Activated CD4-positive, alpha-beta T cell treated with anti-CD3 and anti-CD28 coated beads, Interleukin-2, amount 10 ng/mL, durations not matched to agents 24 days and 14 days (primary cell): ENCODE measurements around the gene ATXN1L. TPM values are rescaled to one million over a fixed set of nuclear protein-coding genes. Genes with fewer than 3 reads are reported as not detected.

Source experiments
- total RNA-seq: library from RNA; stranded (reverse); gene quantifications from 2 replicates; pipeline ENCODE4 v1.2.3, GENCODE V29; 2022

The ATXN1L gene
- total RNA-seq, 1 donor from 2014 or later: 16.7 TPM

Other genes starting within 250 kb of the ATXN1L start
- gene MARVELD3, start 219.8 kb upstream of the ATXN1L start, total RNA-seq: not detected in 2 replicates
- gene PHLPP2, start 121.3 kb upstream of the ATXN1L start, total RNA-seq: 14.8 and 18.2 TPM in 2 replicates
- 98.3 and 99.5 TPM in 2 replicates for gene AP1G1, start 37.1 kb upstream of the ATXN1L start, total RNA-seq
- gene ZNF821, start 38.2 kb downstream of the ATXN1L start, total RNA-seq: 5.9 and 6.5 TPM in 2 replicates
- gene IST1, start 49.6 kb downstream of the ATXN1L start, total RNA-seq: 149 and 156 TPM in 2 replicates
- not detected in 2 replicates for gene PKD1L3, start 154.4 kb downstream of the ATXN1L start, total RNA-seq
- gene DHODH, start 162.8 kb downstream of the ATXN1L start, total RNA-seq: 31.8 and 33.7 TPM in 2 replicates
- gene HP, start 208.5 kb downstream of the ATXN1L start, total RNA-seq: not detected in 2 replicates
- not detected in 2 replicates for gene HPR, start 217.2 kb downstream of the ATXN1L start, total RNA-seq
- 23.4 and 23.7 TPM in 2 replicates for gene TXNL4B, start 247.6 kb downstream of the ATXN1L start, total RNA-seq
- gene DHX38, start 247.9 kb downstream of the ATXN1L start, total RNA-seq: 91.0 and 98.1 TPM in 2 replicates